ENCODE results near the gene FAM78A.
"Not testable (repeated sequence)": the region's sequence is repeated elsewhere in the genome, so short reads cannot be mapped to it uniquely, and the experiment has no call there.

Gene FAM78A

GRCh38 chr9:131214286-131214856 is 61.9 kb downstream of the FAM78A start:
- no peak overlapping the region for H3K4me3 ChIP-seq (ENCODE audit: low read length)
- no peak for TF ChIP-seq CTCF (conservative IDR thresholded peaks at IDR 0.05; ENCODE audit: low read depth, low read length)
- no peak for DNase-seq (ENCODE audit: low read depth)

- not testable (repeated sequence) for DNase-seq (ENCODE audit: low read depth); H3K4me3 ChIP-seq (ENCODE audit: low read length)
Measured at GRCh38 chr9:131211920-131212319, 64.4 kb downstream of the FAM78A start.
